GM19468 (cell line): ENCODE results near the gene UBAC1.
"Not testable (repeated sequence)": the region's sequence is repeated elsewhere in the genome, so short reads cannot be mapped to it uniquely, and the experiment has no call there.

Experiments used
- ATAC-seq: cut with Tn5 transposase; IDR thresholded peaks from one replicate; pipeline ENCODE4 v1.9.1; 2021; ENCODE audit warnings: mild to moderate bottlenecking, moderate library complexity, moderate number of reproducible peaks; ENCODE audit not compliant: unreplicated experiment; ENCODE audit errors: extremely low read depth

Gene UBAC1

DNA sequence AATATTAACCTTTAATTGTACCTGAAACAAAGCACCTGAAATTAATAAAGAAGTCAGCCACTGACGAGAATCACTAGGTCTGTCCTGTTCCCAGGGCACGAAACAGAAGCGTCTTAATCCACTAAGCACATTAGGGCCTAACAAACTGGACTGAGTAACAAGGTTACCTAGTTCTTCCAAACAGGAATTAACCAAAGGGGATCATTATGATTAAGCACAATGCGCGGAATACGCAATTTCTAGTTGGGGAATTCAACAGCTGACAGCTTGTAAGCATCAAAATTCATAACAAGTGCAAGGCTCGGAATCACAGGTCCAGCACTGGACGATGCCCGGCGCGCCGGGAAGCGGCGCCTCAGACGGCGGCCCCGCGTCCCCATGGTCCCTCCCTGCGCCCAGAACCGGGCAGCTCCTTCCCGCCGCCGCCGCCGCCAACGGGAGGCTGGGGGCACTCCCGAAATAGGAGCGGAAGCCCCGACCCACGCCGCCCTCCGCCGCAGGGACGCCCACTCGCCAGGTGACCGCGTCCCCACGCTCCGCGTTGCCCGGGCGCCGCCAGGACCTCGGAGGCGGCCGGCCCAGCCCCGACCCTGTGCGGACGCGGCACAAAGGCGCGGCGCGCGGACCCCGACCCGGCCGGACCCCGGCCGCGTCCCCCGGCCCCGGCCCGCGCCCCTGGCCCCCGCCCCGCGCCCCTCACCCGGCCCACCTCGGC is 54.7 kb downstream of the UBAC1 start:
- ATAC-seq = no peak

DNA sequence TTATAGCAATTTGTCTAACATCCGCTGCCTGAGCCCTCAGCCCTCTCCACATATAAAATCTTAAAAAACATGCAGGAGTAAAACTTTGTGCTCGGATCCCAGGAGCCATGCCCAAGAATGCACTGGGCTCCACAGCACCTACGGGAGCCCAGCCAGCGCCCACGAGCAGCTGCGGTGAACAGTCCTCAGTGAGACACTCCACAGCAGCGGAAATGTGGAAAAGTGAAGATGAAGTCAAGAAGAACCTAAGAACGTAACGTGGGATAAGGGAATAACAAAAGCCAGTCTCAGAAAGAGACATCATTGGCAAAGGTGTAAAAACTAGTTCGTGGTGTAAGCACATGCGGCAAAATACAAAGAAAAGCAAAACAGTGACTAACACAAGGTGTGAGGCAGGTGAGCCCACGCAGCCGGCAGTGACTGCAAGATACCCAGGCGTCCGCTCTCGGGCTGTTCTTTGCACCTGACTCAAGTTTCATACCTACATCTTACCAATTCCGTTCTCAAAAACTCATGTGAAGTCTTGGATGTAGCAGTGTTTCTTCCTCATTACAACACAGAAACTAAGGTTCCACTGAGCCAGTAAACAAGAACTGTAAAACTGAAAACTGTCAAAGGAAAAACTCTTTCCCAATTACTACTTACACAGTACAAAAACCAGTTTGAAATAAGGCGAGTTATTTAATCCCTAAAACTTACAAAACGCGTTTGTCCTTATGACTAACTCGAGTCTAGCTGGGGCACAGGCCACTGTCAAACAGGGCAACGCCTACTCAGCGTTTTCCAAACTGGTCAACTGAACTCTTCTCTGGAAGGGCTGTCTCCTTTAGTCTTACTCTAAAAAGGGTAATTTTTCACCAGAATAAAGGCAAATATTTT is 55.6 kb downstream of the UBAC1 start:
- ATAC-seq = no peak

- no peak for ATAC-seq
Measured at GRCh38 chr9:135903786-135904520, 57.2 kb downstream of the UBAC1 start.

DNA sequence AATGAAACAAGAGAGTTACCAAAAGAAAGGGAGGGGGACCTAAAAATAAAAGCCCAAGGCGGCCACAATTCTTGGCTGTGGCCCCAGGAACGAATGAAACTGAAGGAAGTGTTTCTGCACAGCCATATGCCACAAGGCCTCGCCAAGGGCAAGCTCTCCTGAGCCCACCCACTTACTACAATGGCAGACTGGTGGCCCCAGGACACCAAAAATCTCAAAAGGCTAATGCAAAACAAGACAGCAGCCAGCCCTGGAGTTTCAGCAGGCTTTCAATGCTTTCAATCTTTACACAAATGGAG is 57.9 kb downstream of the UBAC1 start:
- ATAC-seq = no peak

GRCh38 chr9:135902655-135903357 is 58.4 kb downstream of the UBAC1 start:
- ATAC-seq = no peak

- no peak for ATAC-seq
Measured at GRCh38 chr9:135901826-135902225, 59.3 kb downstream of the UBAC1 start.

DNA sequence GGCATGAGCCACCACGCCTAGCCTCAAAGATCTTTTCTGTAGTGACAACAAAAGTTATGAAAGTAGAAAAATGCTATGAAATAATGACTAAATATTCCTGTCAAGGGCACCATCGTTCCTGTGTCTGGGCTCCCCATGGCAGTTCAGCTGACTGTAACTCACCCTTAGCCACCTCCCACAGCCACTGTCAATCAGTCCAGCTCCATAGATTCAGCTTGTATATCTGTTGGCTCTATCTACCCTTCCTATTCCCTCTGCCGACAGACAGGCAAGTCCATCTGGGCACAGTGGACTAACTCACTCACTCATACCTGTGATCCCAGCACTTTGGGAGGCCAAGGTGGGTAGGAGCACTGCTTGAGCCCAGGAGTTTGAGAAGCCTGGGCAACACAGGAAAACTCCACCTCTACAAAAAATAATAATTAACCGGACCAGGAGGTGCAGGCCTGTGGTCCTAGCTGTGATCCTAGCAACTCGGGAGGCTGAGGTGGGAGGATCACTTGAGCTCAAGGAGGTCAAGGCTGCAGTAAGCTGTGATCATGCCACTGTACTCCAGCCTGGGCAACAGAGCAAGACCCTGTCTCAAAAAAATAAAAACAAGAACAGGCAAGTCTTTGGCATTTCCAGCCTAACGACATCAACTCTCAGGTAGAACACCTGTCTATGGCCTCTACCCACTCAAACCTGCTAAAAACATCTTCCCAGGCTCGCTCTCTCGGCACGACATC is 60.0 kb downstream of the UBAC1 start:
- ATAC-seq = no peak

GRCh38 chr9:135898634-135899407 is 62.4 kb downstream of the UBAC1 start:
- ATAC-seq = no peak

GRCh38 chr9:135896626-135897025 is 64.5 kb downstream of the UBAC1 start:
- ATAC-seq = no peak

GRCh38 chr9:135896205-135896604 is 65.0 kb downstream of the UBAC1 start:
- no peak for ATAC-seq

DNA sequence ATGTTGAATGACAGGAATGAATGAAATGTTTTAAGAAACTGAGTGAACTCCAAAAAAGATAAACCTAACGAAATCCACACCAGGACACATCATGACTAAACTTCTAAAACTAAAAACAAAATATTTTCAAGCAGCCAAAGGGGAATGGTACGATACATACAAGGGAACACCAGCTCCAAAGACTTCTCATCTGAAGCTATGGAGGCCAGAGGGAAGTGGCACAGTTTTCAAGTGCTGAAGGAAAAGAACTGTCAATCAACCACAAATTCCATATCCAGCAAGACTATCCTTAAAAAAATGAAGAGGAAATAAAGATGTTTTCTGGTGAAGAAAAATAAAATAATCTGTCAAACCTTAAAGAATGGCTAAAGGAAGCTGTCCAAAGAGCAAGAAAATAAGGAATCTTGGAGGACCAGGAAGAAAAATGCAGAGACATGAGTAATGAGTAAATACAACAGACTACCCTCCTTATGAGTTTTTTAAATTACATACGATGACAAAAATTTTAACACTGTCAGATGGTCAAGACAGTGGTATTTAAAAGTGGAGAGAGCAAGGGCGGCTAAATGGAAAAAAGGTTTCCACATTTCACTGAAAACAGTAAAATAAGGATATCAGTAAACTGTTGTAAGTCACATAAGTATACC is 65.8 kb downstream of the UBAC1 start:
- ATAC-seq = no peak

DNA sequence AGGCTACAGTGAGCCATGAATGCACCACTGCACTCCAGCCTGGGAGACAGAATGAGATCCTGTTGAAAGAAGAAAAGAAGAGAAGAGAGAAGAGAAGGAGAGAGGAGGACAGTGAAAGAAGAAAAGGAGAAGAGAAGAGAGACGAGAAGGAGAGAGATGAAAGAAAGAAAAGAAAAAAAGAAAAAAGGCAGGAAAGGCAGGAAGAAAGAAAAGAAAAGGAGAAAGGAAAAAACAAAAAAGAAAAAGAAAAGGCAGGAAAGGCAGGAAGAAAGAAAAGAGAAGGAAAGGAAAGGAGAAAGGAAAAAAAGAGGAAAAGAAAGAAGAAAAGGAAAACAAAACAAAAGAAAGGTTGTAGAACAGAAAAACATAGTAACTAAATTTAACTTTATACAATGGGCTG is 68.1 kb downstream of the UBAC1 start:
- ATAC-seq = no peak

DNA sequence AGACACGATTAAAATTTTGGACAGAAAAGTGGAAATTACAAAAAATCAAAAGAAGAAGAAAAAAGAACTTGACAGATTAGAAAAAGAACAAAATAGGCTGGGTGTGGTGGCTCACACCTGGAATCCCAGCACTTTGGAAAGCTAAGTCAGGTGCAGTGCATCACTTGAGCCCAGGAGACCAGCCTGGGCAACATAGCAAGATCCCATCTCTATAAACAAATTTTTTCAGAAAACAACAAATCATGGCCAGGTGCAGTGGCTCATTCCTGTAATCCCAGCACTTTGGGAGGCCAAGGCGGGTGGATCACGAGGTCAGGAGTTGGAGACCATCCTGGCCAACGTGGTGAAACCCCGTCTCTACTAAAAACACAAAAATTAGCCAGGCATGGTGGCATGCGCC is 68.8 kb downstream of the UBAC1 start:
- not testable (repeated sequence) for ATAC-seq

DNA sequence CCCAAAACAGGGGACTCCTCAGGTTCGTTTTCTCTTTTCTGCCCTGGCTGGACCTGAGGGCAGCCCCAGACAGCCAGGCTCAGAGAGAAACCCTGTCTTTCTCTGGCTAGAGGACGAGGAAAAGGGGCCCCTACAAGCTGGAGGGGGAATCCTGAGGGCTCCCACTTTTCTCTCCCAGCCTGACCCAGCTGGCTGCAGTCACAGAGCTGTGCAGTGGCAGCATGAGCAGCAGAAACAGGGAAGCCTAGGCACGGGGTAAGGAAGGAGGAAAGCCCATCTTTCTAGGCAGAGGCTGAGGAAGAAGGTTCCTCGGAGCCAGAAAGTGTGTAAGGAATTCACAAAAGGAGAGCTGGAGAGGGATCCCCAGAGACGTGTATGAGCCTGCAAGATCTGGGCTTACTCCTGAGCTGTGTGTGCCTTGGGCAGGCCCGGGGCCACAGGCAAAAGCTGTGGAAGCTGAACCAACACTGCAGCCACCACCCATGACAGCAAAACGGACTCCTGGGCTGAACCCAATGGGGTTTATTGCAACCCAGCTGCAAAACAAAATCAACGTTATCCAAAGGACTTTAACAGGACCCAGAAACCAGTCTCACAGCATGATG is 70.0 kb downstream of the UBAC1 start:
- ATAC-seq = no peak

DNA sequence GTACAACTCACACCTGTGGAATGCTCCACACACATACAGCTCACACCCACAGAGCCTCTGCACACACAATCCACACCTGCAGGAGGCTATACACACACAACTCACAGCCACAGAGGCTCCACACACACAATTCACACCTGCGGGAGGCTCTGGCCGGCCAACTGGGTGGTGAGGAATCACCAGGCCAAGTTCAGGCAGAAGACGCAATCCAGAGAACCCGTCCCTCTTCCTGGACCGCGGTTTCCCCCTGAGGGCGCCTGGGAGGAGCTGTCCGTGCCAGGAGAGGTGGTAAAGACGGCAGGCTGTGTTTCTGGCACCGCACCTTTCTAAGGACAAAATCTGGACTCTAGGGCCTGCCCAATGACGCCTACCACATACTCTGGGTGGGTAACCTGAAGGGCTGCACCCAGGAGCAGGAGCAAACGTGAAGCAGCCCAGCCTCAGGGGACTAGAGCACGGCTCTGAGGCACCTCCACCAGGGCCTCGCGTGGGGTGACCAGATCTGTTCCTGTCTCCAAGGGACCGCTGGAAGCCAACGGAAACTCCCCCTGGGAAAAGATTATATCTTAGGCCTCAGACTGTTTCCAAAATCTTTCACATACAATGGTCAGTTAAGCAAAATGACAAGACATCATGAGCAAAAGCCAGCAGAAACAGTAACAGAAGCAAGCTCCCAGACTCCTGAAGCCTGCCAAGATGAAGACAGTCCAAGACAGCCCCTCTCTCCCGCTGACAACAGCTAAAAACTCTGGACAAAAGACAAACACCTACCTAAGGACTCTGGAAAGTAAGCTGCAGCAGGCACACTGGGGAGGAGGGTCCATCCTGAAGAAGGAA is 70.8 kb downstream of the UBAC1 start:
- ATAC-seq = no peak

DNA sequence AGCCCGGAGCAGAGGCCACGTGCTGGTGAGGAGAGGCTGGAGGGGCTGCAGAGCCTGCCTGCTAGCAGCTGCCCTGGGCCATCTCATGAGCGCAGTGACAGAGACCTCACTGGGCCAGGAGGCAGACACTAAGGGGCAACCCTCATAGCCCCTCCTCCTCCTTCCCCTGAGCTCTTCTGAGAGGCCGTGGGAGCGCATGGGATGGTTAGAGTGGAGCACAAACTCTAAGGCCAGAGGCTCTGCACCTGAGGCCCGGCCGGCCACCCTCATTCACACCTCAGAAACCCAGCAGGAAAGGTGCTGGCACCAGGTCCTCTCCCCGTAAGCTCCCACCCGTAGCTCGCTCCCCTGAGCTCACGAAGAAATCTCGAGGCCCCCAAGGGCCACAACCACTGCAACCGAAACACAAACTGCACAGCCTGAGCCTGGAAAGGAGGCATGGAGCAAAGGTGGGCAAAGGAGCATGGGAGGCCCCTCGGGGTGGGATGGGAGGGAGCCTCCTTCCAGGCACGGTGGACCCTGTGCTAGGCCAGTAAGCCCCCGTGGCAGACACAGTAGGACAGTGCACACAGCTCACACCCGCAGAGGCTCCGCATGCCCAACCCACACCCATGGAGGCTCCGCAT is 71.5 kb downstream of the UBAC1 start:
- no peak for ATAC-seq
